Testis (tissue), 3 donors: ENCODE measurements around the gene CTNNA2. TPM values are rescaled to one million over a fixed set of nuclear protein-coding genes. Genes with fewer than 3 reads are reported as not detected.

Source experiments
- DNase-seq: peaks from one replicate; pipeline ENCODE4 v3.0.0-alpha.2; 2019
- H3K27ac ChIP-seq, 2 donors: fragments of 200-600 bp; sonication (generic); one replicate each; pipeline ENCODE4 v1.5.1; 2019
- H3K27me3 ChIP-seq: fragments of 200-600 bp; sonication (generic); one replicate; pipeline ENCODE4 v1.5.1; 2019
- H3K36me3 ChIP-seq: fragments of 200-600 bp; sonication (generic); one replicate; pipeline ENCODE4 v1.5.1; 2017; ENCODE audit warnings: low read depth; ENCODE audit errors: missing control alignments
- H3K4me1 ChIP-seq: fragments of 200-600 bp; sonication (generic); one replicate; pipeline ENCODE4 v1.5.1; 2019
- H3K4me3 ChIP-seq, 2 donors: fragments of 200-600 bp; sonication (generic); one replicate each; pipeline ENCODE4 v1.5.1; 2017 to 2019
- H3K9me3 ChIP-seq: fragments of 200-600 bp; sonication (generic); one replicate; pipeline ENCODE4 v1.5.1; 2017
- CTCF ChIP-seq, 3 experiments: fragments of 450-650 bp in 2 of 3; fragments of 200-600 bp in 1 of 3; sonication (generic) in 1 of 3; IDR thresholded peaks; one replicate each; pipeline ENCODE4 v1.5.1; 2016 to 2019; ENCODE audit warnings: antibody characterized with exemption in 3 of 3, mild to moderate bottlenecking in 2 of 3, moderate library complexity in 1 of 3
- POLR2A ChIP-seq: fragments of 450-650 bp; IDR thresholded peaks from one replicate; pipeline ENCODE4 v1.6.1; 2017; ENCODE audit warnings: antibody characterized with exemption, mild to moderate bottlenecking, moderate library complexity
- WGBS, 2 donors: methylation state at CpG; one replicate each; pipeline ENCODE4 v1.1.5; 2018; 5-methylcytosine and 5-hydroxymethylcytosine counted together
- intact Hi-C: fragments of 100-400 bp; cut with DNase I; formaldehyde crosslinking; loops from one replicate; pipeline ENCODE4 v1.15.1; 2023; ENCODE audit warnings: low total_unique reads
- polyA plus RNA-seq: library from polyadenylated mRNA; stranded (reverse); fragments of 350-450 nt; fragmentation: Illumina TruSeq; extraction: RNeasy Lipid Tissue Mini Kit (QIAGEN cat#74804); gene quantifications from one replicate; pipeline ENCODE4 v1.2.3, GENCODE V29; 2014; ENCODE audit warnings: low read depth, low replicate concordance; ENCODE audit not compliant: insufficient read depth
- total RNA-seq, 2 donors: library from RNA; depleted of rRNA; stranded (reverse); fragments of >200 nt; gene quantifications; one replicate each; pipeline ENCODE4 v1.2.3, GENCODE V29; 2016

The CTNNA2 gene
- total and polyA plus RNA-seq, 3 donors from 2014 or later, result 36.8 to 44.5 (median 43.4) TPM

GRCh38 chr2:79758042-79758441 lies 245.2 kb downstream of the CTNNA2 start:
- TF ChIP-seq CTCF (IDR thresholded peaks at IDR 0.05) (no peak), POLR2A (no peak)
- H3K27ac ChIP-seq, result no peak overlapping the region
- no peaks in the 10 kb centered on the region for H3K9me3 ChIP-seq
- no peak for DNase-seq
- H3K27me3 ChIP-seq, result no peaks in the 10 kb centered on the region
- no peak overlapping the region for H3K4me3 ChIP-seq
- WGBS, 2 donors, result 71 to 80% methylated on average over 5 of the region's 5 CpGs
- H3K4me1 ChIP-seq, result no peaks in the 10 kb centered on the region
- no peaks in the 10 kb centered on the region for H3K36me3 ChIP-seq
- intact Hi-C loops, result no loop called here

- intact Hi-C loops, result no loop called here
- Histone ChIP-seq H3K36me3 (no peaks in the 10 kb centered on the region), H3K27ac (no peak overlapping the region), H3K4me1 (no peaks in the 10 kb centered on the region), H3K4me3 (no peak overlapping the region), H3K27me3 (no peaks in the 10 kb centered on the region), H3K9me3 (no peaks in the 10 kb centered on the region)
- 87 to 88% methylated on average over 6 of the region's 6 CpGs for WGBS, 2 donors
- no peak for TF ChIP-seq CTCF (IDR thresholded peaks at IDR 0.05)
- no peak for TF ChIP-seq POLR2A
- no peak for DNase-seq
Measured at GRCh38 chr2:79758749-79759282, 246.0 kb downstream of the CTNNA2 start.

- no peaks in the 10 kb centered on the region for H3K27me3 ChIP-seq
- TF ChIP-seq POLR2A (no peak), CTCF (IDR thresholded peaks at IDR 0.05) (no peak)
- no peak overlapping the region for H3K4me3 ChIP-seq
- no peaks in the 10 kb centered on the region for H3K36me3 ChIP-seq
- H3K9me3 ChIP-seq, result no peaks in the 10 kb centered on the region
- H3K4me1 ChIP-seq, result no peaks in the 10 kb centered on the region
- WGBS, 2 donors, result 74 to 75% methylated on average over 3 of the region's 3 CpGs
- H3K27ac ChIP-seq, result no peak overlapping the region
- DNase-seq, result no peak
- intact Hi-C loops, result no loop called here
Measured at GRCh38 chr2:79770926-79771325, 258.1 kb downstream of the CTNNA2 start.

- Histone ChIP-seq H3K27ac (no peak overlapping the region), H3K4me3 (no peak overlapping the region), H3K4me1 (no peaks in the 10 kb centered on the region), H3K9me3 (no peaks in the 10 kb centered on the region), H3K27me3 (no peaks in the 10 kb centered on the region), H3K36me3 (no peaks in the 10 kb centered on the region)
- intact Hi-C loops, result no loop called here
- 77 to 90% methylated on average over 3 of the region's 3 CpGs for WGBS, 2 donors
- no peak for DNase-seq
- no peak for TF ChIP-seq POLR2A
- no peak for TF ChIP-seq CTCF (IDR thresholded peaks at IDR 0.05)
Measured at GRCh38 chr2:79771493-79771892, 258.6 kb downstream of the CTNNA2 start.

- intact Hi-C loops, result no loop called here
- Histone ChIP-seq H3K4me3 (no peak overlapping the region), H3K27me3 (no peaks in the 10 kb centered on the region), H3K9me3 (no peaks in the 10 kb centered on the region), H3K36me3 (no peaks in the 10 kb centered on the region), H3K4me1 (no peaks in the 10 kb centered on the region), H3K27ac (no peak overlapping the region)
- 93% methylated on average over 2 of the region's 2 CpGs for WGBS, 2 donors
- no peak for TF ChIP-seq CTCF (IDR thresholded peaks at IDR 0.05)
- no peak for TF ChIP-seq POLR2A
- DNase-seq, result no peak
Measured at GRCh38 chr2:79774016-79774415, 261.2 kb downstream of the CTNNA2 start.
